ENCODE measurements around the gene COP1.

- TF ChIP-seq CTCF (IDR thresholded peaks at IDR 0.05) = no peak
- no peak for TF ChIP-seq POLR2A (IDR thresholded peaks at IDR 0.05)
Observed at GRCh38 chr1:176243746-176244145, 36.7 kb upstream of the COP1 start.

All from right lobe of liver (tissue), 4 donors.